Right lobe of liver (tissue), 6 donors: ENCODE results near the gene ANKRD33B. TPM values are rescaled to one million over a fixed set of nuclear protein-coding genes. Genes with fewer than 3 reads are reported as not detected.

Experiments
- ATAC-seq, 4 donors: fragments of 200-7000 bp; cut with Tn5 transposase; one replicate each; pipeline ENCODE4 v1.9.1; 2020; ENCODE audit warnings: mild to moderate bottlenecking in 4 of 4, moderate library complexity in 4 of 4
- DNase-seq, 3 donors: peaks; one replicate each; pipeline ENCODE4 v3.0.0-alpha.2; 2020
- H3K27ac ChIP-seq, 3 donors: fragments of 200-600 bp; one replicate each; pipeline ENCODE4 v1.8.0; 2022
- H3K27me3 ChIP-seq, 2 donors: fragments of 200-600 bp; one replicate each; pipeline ENCODE4 v1.8.0; 2022
- H3K36me3 ChIP-seq, 4 donors: fragments of 200-600 bp; sonication (generic) in 1 of 4; one replicate each; pipeline versions ENCODE4 v1.5.1 to v1.8.0; 2017 to 2022; ENCODE audit warnings: control low read depth in 1 of 4
- H3K4me1 ChIP-seq, 4 donors: fragments of 200-600 bp; sonication (generic) in 1 of 4; one replicate each; pipeline versions ENCODE4 v1.5.1 to v1.8.0; 2017 to 2022; ENCODE audit warnings: control low read depth in 1 of 4
- H3K4me3 ChIP-seq, 3 donors: fragments of 200-600 bp; one replicate each; pipeline ENCODE4 v1.8.0; 2022
- H3K9me3 ChIP-seq, 4 donors: fragments of 200-600 bp; sonication (generic) in 1 of 4; one replicate each; pipeline versions ENCODE4 v1.5.1 to v1.8.0; 2017 to 2022; ENCODE audit warnings: control low read depth in 1 of 4
- POLR2A ChIP-seq: fragments of 450-650 bp; IDR thresholded peaks from one replicate; pipeline ENCODE4 v1.6.1; 2017; ENCODE audit warnings: antibody characterized with exemption, mild to moderate bottlenecking
- WGBS: methylation state at CpG from one replicate; pipeline ENCODE4 v1.1.6; 2018; ENCODE audit warnings: low coverage, low lambda C conversion rate; ENCODE audit not compliant: insufficient coverage; ENCODE audit errors: missing lambda C conversion rate; 5-methylcytosine and 5-hydroxymethylcytosine counted together
- intact Hi-C, 2 donors: fragments of 100-400 bp; cut with DNase I; formaldehyde crosslinking; loops; one replicate each; pipeline versions ENCODE4 v1.11.2 to v1.14.1; 2022
- total RNA-seq, 6 experiments: library from RNA; depleted of rRNA in 2 of 6; stranded (reverse); fragments of >200 nt in 2 of 6; fragmentation: NEBNext Ultra II Directional in 3 of 6; extraction: Animal tissue kit (Norgen Biotek cat#: 25700) in 3 of 6; gene quantifications; one replicate each; pipeline versions ENCODE4 v1.1.0 to v1.2.4, GENCODE V29; 2016 to 2023
- TF ChIP-seq, protein P1 (sequence below), 4 donors: fragments of 200-600 bp in 3 of 4; fragments of 450-650 bp in 1 of 4; IDR thresholded peaks; one replicate each; pipeline versions ENCODE4 v1.5.1 to v1.8.0; 2016 to 2022; ENCODE audit warnings: antibody characterized with exemption in 4 of 4, mild to moderate bottlenecking in 2 of 4
- donor health status: DM: no; HTN: yes; CAD: no.
- donor health status: DM: no; HTN: no; CAD: no.
- donor health status: DM: no; HTN: no; CAD: no.
- donor health status: DM: no; HTN: yes; CAD: no.
- donor health status: DM: no; HTN: yes; CAD: no.

The ANKRD33B gene
- total RNA-seq, 6 experiments from 2014 or later, result 0.16 to 1.3 (median 0.29) TPM

DNA sequence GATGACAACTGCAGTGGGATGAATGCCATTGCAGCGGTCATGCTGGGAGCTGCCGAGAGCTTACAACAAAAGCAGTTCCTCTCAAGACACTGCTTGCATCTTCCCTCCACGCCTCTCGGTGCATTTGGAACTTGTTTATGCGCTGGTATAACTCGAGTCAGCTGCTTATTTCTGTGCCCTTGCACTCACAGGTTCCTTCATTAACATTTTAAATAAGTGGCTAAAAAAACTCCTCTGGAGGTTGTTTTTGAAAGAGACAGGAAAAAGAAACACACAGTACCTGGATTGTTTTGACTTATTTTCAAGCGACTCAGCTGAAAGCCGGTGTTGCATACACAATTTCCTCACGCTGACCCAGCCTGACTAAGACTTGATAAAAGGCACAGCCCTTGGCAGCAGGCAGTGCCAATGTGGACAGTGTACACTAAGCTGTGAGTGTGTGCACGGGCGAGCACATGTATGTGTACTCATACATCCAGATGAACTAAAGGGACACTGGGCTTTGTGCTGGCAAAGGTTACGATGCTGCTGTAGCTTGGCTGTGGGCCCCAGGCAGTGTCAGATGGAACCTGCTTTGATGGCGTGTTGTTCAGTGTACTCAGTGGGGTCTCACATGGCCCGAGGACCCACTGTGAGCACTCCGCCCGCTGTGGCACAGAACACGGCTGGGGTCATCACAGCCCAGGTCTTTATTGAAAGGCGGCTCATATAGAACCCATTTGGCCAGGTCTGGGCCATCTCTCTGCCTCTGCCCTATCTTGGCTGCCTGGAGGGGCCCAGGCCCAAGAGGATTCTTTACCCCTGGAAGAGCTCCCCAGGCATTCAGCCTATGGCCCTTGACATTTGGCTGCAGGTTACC lies 92.3 kb downstream of the ANKRD33B start:
- peak in 2 of 4 donors; percentile 19 to 63 for ATAC-seq
- no peaks in the 10 kb centered on the region for H3K9me3 ChIP-seq
- peak in 1 of 3 donors; percentile 23 for DNase-seq

DNA sequence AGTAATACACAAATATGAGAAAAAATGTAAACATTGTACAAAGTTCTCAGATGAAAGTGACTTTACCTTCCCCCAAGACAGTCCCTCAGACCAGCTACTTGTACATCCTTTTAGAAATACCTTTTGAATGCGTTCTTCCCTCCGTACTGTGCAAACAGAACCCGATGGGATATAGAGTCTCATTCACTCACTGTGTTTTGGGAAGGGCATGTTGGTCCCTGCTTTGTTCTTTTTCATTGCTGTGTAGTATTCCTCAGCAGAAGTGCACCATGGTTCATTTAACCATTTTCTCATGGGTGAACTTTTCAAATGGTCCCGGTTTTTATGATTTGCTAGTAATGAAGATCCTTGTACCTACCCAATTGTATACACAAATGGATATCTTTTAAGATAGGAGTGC lies 94.4 kb downstream of the ANKRD33B start:
- no peak overlapping the region for H3K4me3 ChIP-seq
- intact Hi-C loops, result no loop called here
- H3K4me1 ChIP-seq, result peaks cover 0 to 2% (median 0%) of the 10 kb centered on the region in 4 donors
- TF ChIP-seq, protein P1, sequence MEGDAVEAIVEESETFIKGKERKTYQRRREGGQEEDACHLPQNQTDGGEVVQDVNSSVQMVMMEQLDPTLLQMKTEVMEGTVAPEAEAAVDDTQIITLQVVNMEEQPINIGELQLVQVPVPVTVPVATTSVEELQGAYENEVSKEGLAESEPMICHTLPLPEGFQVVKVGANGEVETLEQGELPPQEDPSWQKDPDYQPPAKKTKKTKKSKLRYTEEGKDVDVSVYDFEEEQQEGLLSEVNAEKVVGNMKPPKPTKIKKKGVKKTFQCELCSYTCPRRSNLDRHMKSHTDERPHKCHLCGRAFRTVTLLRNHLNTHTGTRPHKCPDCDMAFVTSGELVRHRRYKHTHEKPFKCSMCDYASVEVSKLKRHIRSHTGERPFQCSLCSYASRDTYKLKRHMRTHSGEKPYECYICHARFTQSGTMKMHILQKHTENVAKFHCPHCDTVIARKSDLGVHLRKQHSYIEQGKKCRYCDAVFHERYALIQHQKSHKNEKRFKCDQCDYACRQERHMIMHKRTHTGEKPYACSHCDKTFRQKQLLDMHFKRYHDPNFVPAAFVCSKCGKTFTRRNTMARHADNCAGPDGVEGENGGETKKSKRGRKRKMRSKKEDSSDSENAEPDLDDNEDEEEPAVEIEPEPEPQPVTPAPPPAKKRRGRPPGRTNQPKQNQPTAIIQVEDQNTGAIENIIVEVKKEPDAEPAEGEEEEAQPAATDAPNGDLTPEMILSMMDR (IDR thresholded peaks at IDR 0.05), result no peak
- TF ChIP-seq POLR2A, result no peak
- no peak overlapping the region for H3K27ac ChIP-seq
- DNase-seq (no peak), ATAC-seq (no peak)
- WGBS, result 70% methylated on average over 4 of the region's 4 CpGs
- no peaks in the 10 kb centered on the region for H3K9me3 ChIP-seq
- no peaks in the 10 kb centered on the region for H3K27me3 ChIP-seq
- H3K36me3 ChIP-seq, result no peaks in the 10 kb centered on the region

More for the DNA sequence above, 92.3 kb downstream of the ANKRD33B start:
- 69% methylated on average over 17 of the region's 18 CpGs for WGBS
- TF ChIP-seq, protein P1 (IDR thresholded peaks at IDR 0.05), result no peak
- no peak for TF ChIP-seq POLR2A
- H3K27me3 ChIP-seq, result no peaks in the 10 kb centered on the region
- intact Hi-C loops, result no loop called here
- no peak overlapping the region for H3K4me3 ChIP-seq
- no peaks in the 10 kb centered on the region for H3K4me1 ChIP-seq
- no peak overlapping the region for H3K27ac ChIP-seq
- H3K36me3 ChIP-seq, result no peaks in the 10 kb centered on the region

DNA sequence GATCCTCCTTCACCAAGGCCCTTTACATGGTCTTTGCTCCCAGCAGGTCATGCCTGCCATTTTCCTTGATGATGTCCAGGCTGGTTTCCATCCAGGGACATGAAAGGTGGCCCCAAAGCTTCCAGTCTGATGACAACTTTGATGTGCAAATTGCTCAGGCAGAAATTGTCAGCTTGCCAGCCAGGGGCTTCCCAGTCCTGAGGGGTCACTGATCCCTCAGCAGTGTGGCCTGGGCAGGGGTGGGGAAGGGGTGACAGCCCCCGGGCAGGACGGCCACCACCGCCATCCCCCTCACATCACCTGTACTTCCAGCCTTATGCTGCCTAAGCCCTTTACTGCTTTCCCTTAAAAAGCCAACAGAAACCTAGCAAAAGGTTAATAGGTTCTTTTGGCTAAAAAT lies 96.3 kb downstream of the ANKRD33B start:
- ATAC-seq (no peak), DNase-seq (peak in 1 of 3 donors; percentile 23)
- H3K27me3 ChIP-seq, result no peaks in the 10 kb centered on the region
- H3K9me3 ChIP-seq, result no peaks in the 10 kb centered on the region
- peaks cover 0 to 8% (median 0%) of the 10 kb centered on the region in 4 donors for H3K4me1 ChIP-seq
- whole genome bisulfite sequencing, result 86% methylated on average over 3 of the region's 3 CpGs
- H3K27ac ChIP-seq, result no peak overlapping the region
- no peaks in the 10 kb centered on the region for H3K36me3 ChIP-seq
- TF ChIP-seq, protein P1 (IDR thresholded peaks at IDR 0.05), result no peak
- TF ChIP-seq POLR2A, result no peak
- no peak overlapping the region for H3K4me3 ChIP-seq
- intact Hi-C loops, result no loop called here

DNA sequence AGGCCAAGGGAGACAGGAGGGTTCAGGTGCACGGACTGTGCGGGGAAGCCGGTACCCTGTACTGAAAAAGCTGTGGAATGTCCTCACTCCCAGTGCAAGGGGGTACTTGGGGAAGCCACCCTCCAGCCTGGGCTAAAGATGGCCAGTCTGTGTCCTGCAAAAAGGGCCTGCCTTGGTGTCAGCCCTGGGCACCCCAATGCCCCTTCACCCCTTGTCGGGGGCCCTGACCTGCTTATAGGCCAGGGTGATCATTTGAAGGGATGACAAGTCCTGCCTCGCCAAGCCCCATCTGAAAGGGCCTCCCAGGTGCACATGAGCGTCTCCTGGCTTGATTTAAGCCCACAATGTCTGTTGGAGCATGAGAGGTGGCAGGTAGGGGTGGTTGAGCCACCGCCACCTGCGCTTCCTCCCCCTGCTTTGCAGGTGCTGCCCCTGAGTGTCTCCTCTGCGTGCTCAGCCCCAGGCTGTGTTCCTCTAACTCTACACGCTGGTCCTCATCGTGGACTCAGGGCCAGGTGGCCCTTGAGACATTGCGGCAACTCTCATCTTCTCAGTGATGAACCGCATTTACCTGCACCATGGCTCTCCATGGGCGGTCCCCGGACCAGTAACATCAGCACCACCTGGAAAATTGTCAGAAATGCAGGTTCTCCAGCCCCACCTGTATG lies 97.0 kb downstream of the ANKRD33B start:
- ATAC-seq, result no peak
- 100% methylated on average over 2 of the region's 15 CpGs for WGBS
- Histone ChIP-seq H3K9me3 (no peaks in the 10 kb centered on the region), H3K27me3 (no peaks in the 10 kb centered on the region), H3K36me3 (no peaks in the 10 kb centered on the region), H3K4me1 (peaks cover 0 to 8% (median 0%) of the 10 kb centered on the region in 4 donors), H3K4me3 (no peak overlapping the region), H3K27ac (no peak overlapping the region)
- intact Hi-C loops, result no loop called here
- DNase-seq, result peak in 1 of 3 donors; percentile 22
- no peak for TF ChIP-seq POLR2A
- TF ChIP-seq, protein P1 (IDR thresholded peaks at IDR 0.05), result no peak
